Central memory CD8-positive, alpha-beta T cell (primary cell): ENCODE results near the gene PRKD1.

Experiments
- ATAC-seq: fragments of 150-1000 bp; cut with Tn5 transposase; replicated peaks from 2 replicates; pipeline ENCODE4 v1.10.0; 2022; ENCODE audit warnings: mild to moderate bottlenecking, moderate FRiP score, moderate number of reproducible peaks; ENCODE audit not compliant: poor library complexity, severe bottlenecking; ENCODE audit errors: extremely low read depth
- DNase-seq, 2 donors: peaks; one replicate each; pipeline ENCODE4 v3.0.0; 2021; ENCODE audit warnings: low spot score in 2 of 2
- H3K27ac Mint-ChIP-seq: one replicate; pipeline ENCODE4 v1.8.0; 2022; ENCODE audit warnings: low read depth, mild to moderate bottlenecking, moderate library complexity, mixed read lengths
- H3K27me3 Mint-ChIP-seq: one replicate; pipeline ENCODE4 v1.8.0; 2022; ENCODE audit warnings: mixed read lengths
- H3K36me3 Mint-ChIP-seq: one replicate; pipeline ENCODE4 v1.8.0; 2022; ENCODE audit warnings: mild to moderate bottlenecking, moderate library complexity, mixed read lengths; ENCODE audit not compliant: insufficient read depth
- H3K4me1 Mint-ChIP-seq: one replicate; pipeline ENCODE4 v1.8.0; 2022; ENCODE audit warnings: mixed read lengths
- H3K4me3 Mint-ChIP-seq: one replicate; pipeline ENCODE4 v1.8.0; 2022; ENCODE audit warnings: mild to moderate bottlenecking, moderate library complexity, mixed read lengths
- H3K9me3 Mint-ChIP-seq: one replicate; pipeline ENCODE4 v1.8.0; 2022; ENCODE audit warnings: mixed read lengths

PRKD1 gene

GRCh38 chr14:29627137-29627536 is 300.5 kb downstream of the PRKD1 start:
- Mint-ChIP-seq H3K27me3 (no peaks in the 10 kb centered on the region), H3K36me3 (no peaks in the 10 kb centered on the region), H3K9me3 (peaks cover 12% of the 10 kb centered on the region), H3K27ac (no peak overlapping the region), H3K4me3 (no peak overlapping the region), H3K4me1 (no peaks in the 10 kb centered on the region)
- DNase-seq (no peak), ATAC-seq (no peak)

GRCh38 chr14:29618323-29619067 is 309.2 kb downstream of the PRKD1 start:
- Mint-ChIP-seq H3K9me3 (peaks cover 20% of the 10 kb centered on the region), H3K4me3 (no peak overlapping the region)
- no peak for ATAC-seq

GRCh38 chr14:29616922-29617321 is 310.7 kb downstream of the PRKD1 start:
- ATAC-seq (no peak), DNase-seq (no peak)
- Mint-ChIP-seq H3K9me3 (peaks cover 20% of the 10 kb centered on the region), H3K27ac (no peak overlapping the region), H3K36me3 (no peaks in the 10 kb centered on the region), H3K4me1 (no peaks in the 10 kb centered on the region), H3K27me3 (no peaks in the 10 kb centered on the region), H3K4me3 (no peak overlapping the region)

More at GRCh38 chr14:29618323-29619067, 309.2 kb downstream of the PRKD1 start:
- H3K36me3 Mint-ChIP-seq = no peaks in the 10 kb centered on the region
- H3K27ac Mint-ChIP-seq = no peak overlapping the region
- no peaks in the 10 kb centered on the region for H3K27me3 Mint-ChIP-seq
- no peaks in the 10 kb centered on the region for H3K4me1 Mint-ChIP-seq
- DNase-seq = no peak

- ATAC-seq (no peak), DNase-seq (no peak)
- H3K9me3 Mint-ChIP-seq = peaks cover 28% of the 10 kb centered on the region
Observed at GRCh38 chr14:29608861-29609260, 318.8 kb downstream of the PRKD1 start.

GRCh38 chr14:29607169-29607568 is 320.5 kb downstream of the PRKD1 start:
- no peak for DNase-seq
- Mint-ChIP-seq H3K36me3 (no peaks in the 10 kb centered on the region), H3K9me3 (peaks cover 29% of the 10 kb centered on the region), H3K27ac (no peak overlapping the region), H3K27me3 (no peaks in the 10 kb centered on the region), H3K4me1 (no peaks in the 10 kb centered on the region), H3K4me3 (no peak overlapping the region)
- no peak for ATAC-seq

More at GRCh38 chr14:29608861-29609260, 318.8 kb downstream of the PRKD1 start:
- no peaks in the 10 kb centered on the region for H3K27me3 Mint-ChIP-seq
- no peaks in the 10 kb centered on the region for H3K36me3 Mint-ChIP-seq
- no peak overlapping the region for H3K4me3 Mint-ChIP-seq
- no peaks in the 10 kb centered on the region for H3K4me1 Mint-ChIP-seq
- H3K27ac Mint-ChIP-seq = no peak overlapping the region

GRCh38 chr14:29603696-29604095 is 324.0 kb downstream of the PRKD1 start:
- no peak overlapping the region for H3K4me3 Mint-ChIP-seq
- H3K9me3 Mint-ChIP-seq = peaks cover 23% of the 10 kb centered on the region
- ATAC-seq = no peak

GRCh38 chr14:29601616-29602015 is 326.0 kb downstream of the PRKD1 start:
- ATAC-seq = no peak
- H3K27ac Mint-ChIP-seq = no peak overlapping the region
- H3K4me1 Mint-ChIP-seq = no peaks in the 10 kb centered on the region
- DNase-seq = no peak
- no peaks in the 10 kb centered on the region for H3K36me3 Mint-ChIP-seq
- no peaks in the 10 kb centered on the region for H3K27me3 Mint-ChIP-seq
- peaks cover 15% of the 10 kb centered on the region for H3K9me3 Mint-ChIP-seq
- no peak overlapping the region for H3K4me3 Mint-ChIP-seq

More at GRCh38 chr14:29603696-29604095, 324.0 kb downstream of the PRKD1 start:
- Mint-ChIP-seq H3K27me3 (no peaks in the 10 kb centered on the region), H3K4me1 (no peaks in the 10 kb centered on the region), H3K27ac (no peak overlapping the region), H3K36me3 (no peaks in the 10 kb centered on the region)
- no peak for DNase-seq

- Mint-ChIP-seq H3K36me3 (no peaks in the 10 kb centered on the region), H3K4me1 (no peaks in the 10 kb centered on the region), H3K27ac (no peak overlapping the region), H3K27me3 (no peaks in the 10 kb centered on the region), H3K4me3 (no peak overlapping the region), H3K9me3 (peaks cover 22% of the 10 kb centered on the region)
- ATAC-seq = no peak
- no peak for DNase-seq
Observed at GRCh38 chr14:29587761-29588470, 339.7 kb downstream of the PRKD1 start.

- Mint-ChIP-seq H3K4me1 (no peaks in the 10 kb centered on the region), H3K27me3 (no peaks in the 10 kb centered on the region), H3K36me3 (no peaks in the 10 kb centered on the region), H3K27ac (no peak overlapping the region), H3K9me3 (peaks cover 28% of the 10 kb centered on the region), H3K4me3 (no peak overlapping the region)
- DNase-seq (no peak), ATAC-seq (no peak)
Observed at GRCh38 chr14:29587046-29587445, 340.6 kb downstream of the PRKD1 start.

- DNase-seq (no peak), ATAC-seq (no peak)
- peaks cover 22% of the 10 kb centered on the region for H3K9me3 Mint-ChIP-seq
- H3K4me3 Mint-ChIP-seq = no peak overlapping the region
- H3K36me3 Mint-ChIP-seq = no peaks in the 10 kb centered on the region
- no peak overlapping the region for H3K27ac Mint-ChIP-seq
- no peaks in the 10 kb centered on the region for H3K4me1 Mint-ChIP-seq
- H3K27me3 Mint-ChIP-seq = no peaks in the 10 kb centered on the region
Observed at GRCh38 chr14:29584992-29585391, 342.7 kb downstream of the PRKD1 start.

- no peak for DNase-seq
- no peaks in the 10 kb centered on the region for H3K4me1 Mint-ChIP-seq
- no peak for ATAC-seq
- H3K27ac Mint-ChIP-seq = no peak overlapping the region
- peaks cover 17% of the 10 kb centered on the region for H3K9me3 Mint-ChIP-seq
- H3K4me3 Mint-ChIP-seq = no peak overlapping the region
- H3K36me3 Mint-ChIP-seq = no peaks in the 10 kb centered on the region
- no peaks in the 10 kb centered on the region for H3K27me3 Mint-ChIP-seq
Observed at GRCh38 chr14:29580763-29581162, 346.9 kb downstream of the PRKD1 start.

GRCh38 chr14:29579838-29580237 is 347.8 kb downstream of the PRKD1 start:
- H3K9me3 Mint-ChIP-seq = peaks cover 13% of the 10 kb centered on the region
- H3K27me3 Mint-ChIP-seq = no peaks in the 10 kb centered on the region
- H3K27ac Mint-ChIP-seq = no peak overlapping the region
- H3K36me3 Mint-ChIP-seq = no peaks in the 10 kb centered on the region
- H3K4me1 Mint-ChIP-seq = no peaks in the 10 kb centered on the region
- ATAC-seq (no peak), DNase-seq (no peak)
- H3K4me3 Mint-ChIP-seq = no peak overlapping the region

GRCh38 chr14:29576927-29577326 is 350.7 kb downstream of the PRKD1 start:
- Mint-ChIP-seq H3K9me3 (peaks cover 20% of the 10 kb centered on the region), H3K27me3 (no peaks in the 10 kb centered on the region), H3K4me1 (no peaks in the 10 kb centered on the region), H3K4me3 (no peak overlapping the region), H3K27ac (no peak overlapping the region), H3K36me3 (no peaks in the 10 kb centered on the region)
- ATAC-seq (no peak), DNase-seq (no peak)
